K562 (cell line): ENCODE data around the gene ATF5. TPM values are rescaled to one million over a fixed set of nuclear protein-coding genes. Genes with fewer than 3 reads are reported as not detected.

Experiments
- ARID2 ChIP-seq: fragments of 450-650 bp; IDR thresholded peaks from 2 replicates; pipeline ENCODE4 v1.6.1; 2017; ENCODE audit warnings: antibody characterized with exemption, mild to moderate bottlenecking
- BDP1 ChIP-seq: IDR thresholded peaks from 3 replicates; pipeline ENCODE4 v1.6.1; 2011; ENCODE audit not compliant: insufficient read length, insufficient read depth
- FOXA1 ChIP-seq: fragments of 450-650 bp; IDR thresholded peaks from 2 replicates; pipeline ENCODE4 v1.6.1; 2016; ENCODE audit warnings: mild to moderate bottlenecking, borderline replicate concordance
- FOXJ3 ChIP-seq: sonication (generic); formaldehyde crosslinking; IDR thresholded peaks from 2 replicates; pipeline ENCODE4 v1.4.0; 2020; ENCODE audit warnings: mild to moderate bottlenecking, missing genetic modification reagents
- GTF2E2 ChIP-seq: fragments of 200-800 bp; sonication (Bioruptor generic); IDR thresholded peaks from 2 replicates; pipeline ENCODE4 v1.6.1; 2016; ENCODE audit warnings: missing genetic modification characterization, missing compliant biosample characterization
- HEY1 ChIP-seq: fragments of 250-450 bp; sonication (Bioruptor Pico); IDR thresholded peaks from 2 replicates; pipeline ENCODE4 v1.5.0; 2020; ENCODE audit warnings: mild to moderate bottlenecking, moderate library complexity, borderline replicate concordance
- ILK ChIP-seq: fragments of 450-650 bp; IDR thresholded peaks from 2 replicates; pipeline ENCODE4 v1.6.1; 2016; ENCODE audit warnings: missing genetic modification characterization, low read depth, mild to moderate bottlenecking, missing compliant biosample characterization, moderate library complexity, borderline replicate concordance
- NFE2 ChIP-seq: IDR thresholded peaks from 2 replicates; pipeline ENCODE4 v1.6.1; 2014; ENCODE audit warnings: antibody characterized with exemption, low read depth
- NR1H2 ChIP-seq: sonication (generic); formaldehyde crosslinking; IDR thresholded peaks from 2 replicates; pipeline ENCODE4 v1.4.0; 2020; ENCODE audit warnings: mild to moderate bottlenecking, missing genetic modification reagents
- POLR2G ChIP-seq: fragments of 200-400 bp; formaldehyde crosslinking; IDR thresholded peaks from 2 replicates; pipeline ENCODE4 v1.6.1; 2017; ENCODE audit warnings: low read depth, mild to moderate bottlenecking, antibody characterized with exemption, low read length, moderate library complexity
- POLR2H ChIP-seq: IDR thresholded peaks from 2 replicates; pipeline ENCODE4 v1.6.1; 2016; ENCODE audit warnings: missing genetic modification characterization, low read depth, mild to moderate bottlenecking, control low read depth, missing compliant biosample characterization, moderate library complexity
- RB1 ChIP-seq: fragments of 450-650 bp; IDR thresholded peaks from 2 replicates; pipeline ENCODE4 v1.6.1; 2017; ENCODE audit warnings: low read depth, mild to moderate bottlenecking
- RBM22 ChIP-seq: fragments of 200-400 bp; formaldehyde crosslinking; IDR thresholded peaks from 2 replicates; pipeline ENCODE4 v1.6.1; 2018; ENCODE audit warnings: low read length, low read depth; ENCODE audit not compliant: poor library complexity, severe bottlenecking
- RHOXF2B ChIP-seq: fragments of 250-450 bp; sonication (Bioruptor Pico); conservative IDR thresholded peaks from 2 replicates; pipeline ENCODE4 v1.5.1; 2021
- RNF2 ChIP-seq: sonication (generic); IDR thresholded peaks from 2 replicates; pipeline ENCODE4 v1.6.1; 2016
- THRAP3 ChIP-seq: fragments of 450-650 bp; IDR thresholded peaks from 2 replicates; pipeline ENCODE4 v1.6.1; 2016; ENCODE audit warnings: mild to moderate bottlenecking, inconsistent platforms, borderline replicate concordance
- TOE1 ChIP-seq, 2 experiments: fragments of 450-650 bp in 1 of 2; sonication (generic) in 1 of 2; formaldehyde crosslinking in 1 of 2; IDR thresholded peaks; 2 replicates each; pipeline versions ENCODE4 v1.7.1 to v1.8.0; 2016 to 2022; ENCODE audit warnings: borderline replicate concordance in 2 of 2, mild to moderate bottlenecking in 2 of 2, antibody characterized with exemption in 1 of 2, inconsistent platforms in 1 of 2, low read depth in 1 of 2, missing genetic modification reagents in 1 of 2, moderate library complexity in 1 of 2
- ZNF277 ChIP-seq: fragments of 250-450 bp; sonication (Bioruptor Pico); IDR thresholded peaks from 2 replicates; pipeline ENCODE4 v1.8.0; 2022; ENCODE audit warnings: inconsistent platforms, mild to moderate bottlenecking, moderate library complexity, borderline replicate concordance
- ZNF586 ChIP-seq: fragments of 450-650 bp; formaldehyde crosslinking; conservative IDR thresholded peaks from 2 replicates; pipeline ENCODE4 v1.4.0; 2020; ENCODE audit warnings: mild to moderate bottlenecking, moderate library complexity
- ZNF764 ChIP-seq: fragments of 250-450 bp; sonication (Bioruptor Pico); IDR thresholded peaks from 2 replicates; pipeline ENCODE4 v1.4.0; 2020; ENCODE audit warnings: low read depth, mild to moderate bottlenecking, moderate library complexity
- ZNF766 ChIP-seq: fragments of 200-800 bp; sonication (Bioruptor generic); conservative IDR thresholded peaks from 2 replicates; pipeline ENCODE4 v1.6.1; 2016; ENCODE audit warnings: missing genetic modification characterization, missing compliant biosample characterization
- polyA plus RNA-seq, 8 experiments: library from polyadenylated mRNA; depleted of rRNA in 4 of 8; stranded (reverse) in 5 of 8; unstranded in 3 of 8; fragments of >200 nt; fragmentation: Nextera tagmentation in 2 of 8; fragmentation: Illumina TruSeq in 1 of 8; extraction: Ambion mirVana in 2 of 8; extraction: Trizol in 1 of 8; gene quantifications; 2 replicates each; pipeline versions ENCODE4 v1.2.1 to v1.2.3, GENCODE V29; 2011 to 2014; ENCODE audit warnings: inconsistent platforms in 1 of 8, missing spikeins in 1 of 8
- total RNA-seq, 7 experiments: library from RNA; depleted of rRNA in 6 of 7; stranded (reverse); fragments of >200 nt in 6 of 7; fragmentation: Illumina TruSeq in 2 of 7; extraction: Trizol in 2 of 7; gene quantifications; 2 replicates each; pipeline versions ENCODE4 v1.2.1 to v1.2.3, GENCODE V29; 2011 to 2021; ENCODE audit warnings: low replicate concordance in 1 of 7
- TF ChIP-seq, protein P1 (sequence below), 2 experiments: fragments of 450-650 bp in 1 of 2; sonication (generic) in 1 of 2; formaldehyde crosslinking; conservative IDR thresholded peaks; 2 replicates each; pipeline versions ENCODE4 v1.4.0 to v1.8.1; 2020 to 2022; ENCODE audit warnings: mild to moderate bottlenecking in 1 of 2, missing genetic modification reagents in 1 of 2
- TF ChIP-seq, protein P2 (sequence below): sonication (generic); formaldehyde crosslinking; IDR thresholded peaks from 2 replicates; pipeline ENCODE4 v1.8.0; 2022; ENCODE audit warnings: mild to moderate bottlenecking, missing genetic modification reagents

Gene ATF5
- total and polyA plus RNA-seq, 9 of the 15 experiments (the other 6 are each of a cell fraction or from before 2014, with no cell fraction given) = 3.0 to 57.6 (median 11.1) TPM

DNA sequence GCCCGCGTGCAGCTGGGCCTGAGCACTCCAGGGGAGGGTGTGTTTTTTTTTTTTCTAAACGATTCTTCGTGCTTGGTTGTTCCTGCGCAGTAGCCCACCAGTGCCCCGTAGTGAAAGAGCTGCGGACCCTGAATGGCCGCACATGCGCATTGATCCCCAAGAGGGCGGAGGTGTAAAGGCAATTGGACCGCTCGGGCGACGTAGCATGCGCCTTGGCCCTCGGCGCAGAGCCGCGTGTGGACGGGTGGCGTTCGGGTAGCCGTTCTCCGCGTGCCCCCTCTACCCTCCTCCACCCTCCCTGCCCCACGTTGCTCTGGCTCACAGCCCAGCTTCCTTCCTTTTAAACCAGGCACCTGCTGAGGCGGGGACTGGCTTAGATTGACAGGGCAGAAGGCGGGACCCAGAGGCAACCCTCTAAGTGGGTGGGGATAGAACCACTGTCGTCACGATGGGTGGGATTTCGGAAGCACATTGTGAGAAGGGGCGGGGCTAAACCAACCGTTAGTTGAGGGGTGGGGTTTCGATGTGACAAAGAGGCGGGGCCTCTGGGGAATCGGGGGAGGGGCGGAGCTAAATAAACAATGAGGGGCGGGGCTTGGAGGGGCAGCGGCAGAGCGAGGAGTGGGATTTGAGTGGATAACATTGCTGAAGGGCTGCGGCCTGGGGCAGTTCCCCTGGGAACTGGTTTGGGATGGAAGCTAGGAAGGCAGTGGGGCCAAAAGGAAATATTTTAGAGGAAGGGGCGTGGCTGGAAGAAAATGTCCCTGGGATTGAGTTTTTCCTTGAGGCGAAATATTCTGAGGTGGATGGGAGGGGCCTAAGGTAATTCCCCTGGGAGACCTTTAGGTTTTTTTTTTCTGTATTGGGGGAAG is 842 bp downstream of the ATF5 start (continued):
- TF ChIP-seq TOE1 (IDR thresholded peaks at IDR 0.05; ENCODE audit: borderline replicate concordance) (no peak), TOE1 (CRISPR knock-in tag; IDR thresholded peaks at IDR 0.05; ENCODE audit: borderline replicate concordance, low read depth) (no peak), RNF2 (peak; percentile 62), POLR2H (tag) (no peak; the same call in 1 of the 2 replicates), NFE2 (no peak), FOXJ3 (no peak), THRAP3 (no peak), BDP1 (no peak), RB1 (peak; percentile 37), ZNF766 (CRISPR knock-in tag) (no peak; the same call in 1 of the 2 replicates), FOXA1 (no peak), ILK (no peak), RBM22 (peak; percentile 93), ZNF764 (CRISPR knock-in tag) (peak; percentile 64; the same call in 1 of the 2 replicates), ZNF277 (CRISPR knock-in tag) (no peak), HEY1 (CRISPR knock-in tag) (no peak), NR1H2 (CRISPR knock-in tag) (no peak), POLR2G (peak; percentile 91), ZNF586 (CRISPR knock-in tag) (no peak), GTF2E2 (tag) (no peak; the same call in 1 of the 2 replicates), RHOXF2B (CRISPR knock-in tag) (no peak), ARID2 (no peak)
- TF ChIP-seq, protein P1, sequence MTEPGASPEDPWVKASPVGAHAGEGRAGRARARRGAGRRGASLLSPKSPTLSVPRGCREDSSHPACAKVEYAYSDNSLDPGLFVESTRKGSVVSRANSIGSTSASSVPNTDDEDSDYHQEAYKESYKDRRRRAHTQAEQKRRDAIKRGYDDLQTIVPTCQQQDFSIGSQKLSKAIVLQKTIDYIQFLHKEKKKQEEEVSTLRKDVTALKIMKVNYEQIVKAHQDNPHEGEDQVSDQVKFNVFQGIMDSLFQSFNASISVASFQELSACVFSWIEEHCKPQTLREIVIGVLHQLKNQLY (CRISPR knock-in tag; conservative IDR thresholded peaks at IDR 0.05) = 0 out of 4 replicates have a peak, but pooled peaks of 1 of the 2 experiments have one; percentile 31
- TF ChIP-seq, protein P2, sequence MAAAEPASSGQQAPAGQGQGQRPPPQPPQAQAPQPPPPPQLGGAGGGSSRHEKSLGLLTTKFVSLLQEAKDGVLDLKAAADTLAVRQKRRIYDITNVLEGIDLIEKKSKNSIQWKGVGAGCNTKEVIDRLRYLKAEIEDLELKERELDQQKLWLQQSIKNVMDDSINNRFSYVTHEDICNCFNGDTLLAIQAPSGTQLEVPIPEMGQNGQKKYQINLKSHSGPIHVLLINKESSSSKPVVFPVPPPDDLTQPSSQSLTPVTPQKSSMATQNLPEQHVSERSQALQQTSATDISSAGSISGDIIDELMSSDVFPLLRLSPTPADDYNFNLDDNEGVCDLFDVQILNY (CRISPR knock-in tag) = no peak
